ENCODE measurements around the gene YY1AP1. TPM values are rescaled to one million over a fixed set of nuclear protein-coding genes. Genes with fewer than 3 reads are reported as not detected.
"Not testable (repeated sequence)": the region's sequence is repeated elsewhere in the genome, so short reads cannot be mapped to it uniquely, and the experiment has no call there.

Gene YY1AP1
- total RNA-seq, 4 donors from 2014 or later, result 64.5 to 144 (median 84.3) TPM

DNA sequence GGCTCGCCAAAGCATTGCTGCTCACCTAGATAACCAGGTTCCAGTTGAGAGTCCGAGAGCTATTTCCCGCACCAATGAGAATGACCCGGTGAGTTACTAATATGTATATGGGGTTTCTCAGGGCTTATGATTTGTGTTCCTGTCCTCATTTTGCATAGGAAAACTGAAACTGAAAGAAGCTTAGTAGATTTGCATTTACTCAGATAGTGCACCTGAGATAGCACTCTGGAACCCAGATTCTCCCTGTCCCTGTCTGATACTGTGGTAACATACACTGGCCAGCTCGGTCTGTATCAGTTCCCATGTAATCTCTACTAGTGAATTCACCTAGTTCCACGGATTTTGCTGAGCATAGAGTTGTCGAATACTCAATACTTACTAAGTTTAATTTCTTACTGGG is 28.5 kb upstream of the YY1AP1 start:
- DNase-seq, result peak in 1 of 3 donors; percentile 27
- Histone ChIP-seq H3K9me3 (no peaks in the 10 kb centered on the region), H3K27me3 (no peaks in the 10 kb centered on the region), H3K4me1 (no peaks in the 10 kb centered on the region), H3K27ac (peak overlapping the region in 1 of 4 donors; percentile 32), H3K36me3 (peaks cover 0 to 4% (median 0%) of the 10 kb centered on the region in 3 donors), H3K4me3 (peak overlapping the region in 1 of 4 donors; percentile 16)
- TF ChIP-seq POLR2A (IDR thresholded peaks at IDR 0.05) (no peak), CTCF (IDR thresholded peaks at IDR 0.05) (no peak)

- no peak overlapping the region for H3K27ac ChIP-seq
- no peak for DNase-seq
- no peaks in the 10 kb centered on the region for H3K27me3 ChIP-seq
- H3K36me3 ChIP-seq, result peaks cover 0 to 4% (median 0%) of the 10 kb centered on the region in 3 donors
- no peaks in the 10 kb centered on the region for H3K9me3 ChIP-seq
- TF ChIP-seq CTCF (IDR thresholded peaks at IDR 0.05) (no peak), POLR2A (IDR thresholded peaks at IDR 0.05) (no peak)
- no peaks in the 10 kb centered on the region for H3K4me1 ChIP-seq
- H3K4me3 ChIP-seq, result no peak overlapping the region
Observed at GRCh38 chr1:155715777-155716176, 27.2 kb upstream of the YY1AP1 start.

GRCh38 chr1:155715056-155715455 is 26.5 kb upstream of the YY1AP1 start:
- not testable (repeated sequence) for H3K27ac ChIP-seq, H3K9me3 ChIP-seq, H3K27me3 ChIP-seq, DNase-seq, H3K36me3 ChIP-seq, H3K4me3 ChIP-seq, H3K4me1 ChIP-seq

DNA sequence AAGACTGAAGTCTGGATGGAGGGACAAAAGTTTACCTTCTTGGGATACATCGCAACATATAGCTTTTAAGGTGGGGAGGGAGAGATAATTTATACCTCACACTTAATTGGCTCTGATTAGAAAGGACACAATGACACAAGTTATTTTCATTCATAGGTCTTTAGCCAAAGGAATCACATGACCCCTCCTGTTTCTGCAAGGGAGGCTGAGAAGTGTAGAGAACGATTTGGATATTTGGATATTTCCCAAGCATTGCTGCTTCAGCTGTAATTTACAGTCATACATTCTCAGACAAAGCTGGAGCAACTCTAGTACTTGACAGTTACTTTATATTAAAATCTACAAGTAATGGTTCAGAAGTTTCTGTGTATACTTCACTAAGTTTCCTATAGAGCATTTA is 24.5 kb upstream of the YY1AP1 start:
- H3K27ac ChIP-seq, result no peak overlapping the region
- H3K4me1 ChIP-seq, result no peaks in the 10 kb centered on the region
- no peaks in the 10 kb centered on the region for H3K36me3 ChIP-seq
- no peak overlapping the region for H3K4me3 ChIP-seq
- H3K27me3 ChIP-seq, result no peaks in the 10 kb centered on the region
- no peaks in the 10 kb centered on the region for H3K9me3 ChIP-seq
- no peak for TF ChIP-seq POLR2A (IDR thresholded peaks at IDR 0.05)
- TF ChIP-seq CTCF (IDR thresholded peaks at IDR 0.05), result no peak
- DNase-seq, result no peak

DNA sequence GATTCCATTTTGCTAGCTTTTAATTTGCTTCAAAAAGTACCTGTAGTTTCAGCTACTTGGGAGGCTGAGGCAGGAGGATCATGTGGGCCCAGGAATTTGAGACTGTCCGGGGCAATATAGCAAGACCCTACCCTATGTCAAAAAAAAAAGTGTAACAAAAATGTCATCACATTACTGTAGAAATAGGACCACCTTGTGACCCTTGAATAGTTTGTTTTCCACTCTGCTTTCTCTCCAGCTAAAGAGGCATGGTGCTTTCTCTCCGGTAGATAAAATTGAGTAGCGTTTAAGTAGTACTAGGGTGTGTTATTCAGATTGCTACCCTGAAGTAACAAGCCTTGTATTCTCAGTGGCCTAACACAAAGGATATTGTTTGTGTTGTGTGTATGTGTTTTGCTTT is 24.1 kb upstream of the YY1AP1 start:
- not testable (repeated sequence) for H3K4me3 ChIP-seq, H3K27ac ChIP-seq, DNase-seq, H3K4me1 ChIP-seq, H3K27me3 ChIP-seq, H3K36me3 ChIP-seq, H3K9me3 ChIP-seq

GRCh38 chr1:155711457-155711856 is 22.9 kb upstream of the YY1AP1 start:
- H3K36me3 ChIP-seq, H3K27me3 ChIP-seq, H3K9me3 ChIP-seq, H3K4me1 ChIP-seq, DNase-seq, H3K27ac ChIP-seq, H3K4me3 ChIP-seq: not testable (repeated sequence)

DNA sequence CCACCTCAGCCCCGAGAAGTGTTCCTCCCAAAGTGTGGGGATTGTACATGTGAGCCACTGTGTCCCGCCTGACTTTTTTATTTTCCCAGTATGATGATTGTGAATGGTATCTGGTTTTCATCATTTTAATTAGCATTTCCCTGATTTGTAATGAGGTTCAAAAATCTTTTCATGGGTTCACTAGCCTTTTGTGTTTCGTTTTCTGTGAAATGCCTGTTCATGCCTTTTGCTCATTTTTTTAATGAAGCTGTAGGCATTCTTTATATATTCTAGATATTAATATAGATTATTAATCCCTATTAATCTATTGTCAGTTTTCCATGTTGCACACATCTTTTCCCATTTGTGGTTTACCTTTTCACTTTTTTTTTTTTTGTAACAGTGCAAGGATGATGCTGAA is 20.8 kb upstream of the YY1AP1 start:
- no peaks in the 10 kb centered on the region for H3K27me3 ChIP-seq
- no peaks in the 10 kb centered on the region for H3K9me3 ChIP-seq
- no peak for DNase-seq
- no peaks in the 10 kb centered on the region for H3K36me3 ChIP-seq
- no peaks in the 10 kb centered on the region for H3K4me1 ChIP-seq
- no peak overlapping the region for H3K27ac ChIP-seq
- no peak overlapping the region for H3K4me3 ChIP-seq
- TF ChIP-seq CTCF (IDR thresholded peaks at IDR 0.05), result no peak
- no peak for TF ChIP-seq POLR2A (IDR thresholded peaks at IDR 0.05)
